ENCODE results near the gene CFAP46.

GRCh38 chr10:132842397-132842796 lies 100.0 kb downstream of the CFAP46 start:
- TF ChIP-seq CTCF (IDR thresholded peaks at IDR 0.05 in 8 of 11, conservative IDR thresholded peaks at IDR 0.05 in 3 of 11) (no peak), POLR2AphosphoS5 (IDR thresholded peaks at IDR 0.05) (no peak)

Data from spleen (tissue), 7 donors.